GM15510 (cell line): ENCODE data around the gene RAPGEF5.

Experiments
- POLR2A ChIP-seq: IDR thresholded peaks from 3 replicates; pipeline ENCODE4 v1.6.1; 2011; ENCODE audit warnings: borderline replicate concordance; ENCODE audit not compliant: insufficient read length; ENCODE audit errors: extremely low read depth

Gene RAPGEF5

DNA sequence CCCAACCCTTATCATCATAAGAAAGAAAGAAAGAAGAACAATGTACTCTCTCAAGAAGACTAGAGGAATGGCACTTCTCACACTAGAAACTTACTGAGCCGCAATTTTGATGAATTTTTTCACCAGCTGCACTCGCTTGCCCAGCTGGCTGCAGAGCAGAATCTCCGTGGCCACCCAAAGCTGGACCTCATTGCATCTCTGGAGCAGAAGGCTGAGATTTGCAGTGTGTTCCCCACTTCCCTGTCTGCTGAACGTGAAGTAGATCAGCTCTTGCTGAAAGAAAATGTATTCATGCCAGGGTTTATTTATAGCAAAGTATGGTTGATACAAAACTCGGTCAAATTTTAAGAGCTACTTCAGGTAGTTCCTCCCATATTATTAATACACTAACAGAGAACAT, 212.0 kb downstream of the RAPGEF5 start:
- no peak for TF ChIP-seq POLR2A

DNA sequence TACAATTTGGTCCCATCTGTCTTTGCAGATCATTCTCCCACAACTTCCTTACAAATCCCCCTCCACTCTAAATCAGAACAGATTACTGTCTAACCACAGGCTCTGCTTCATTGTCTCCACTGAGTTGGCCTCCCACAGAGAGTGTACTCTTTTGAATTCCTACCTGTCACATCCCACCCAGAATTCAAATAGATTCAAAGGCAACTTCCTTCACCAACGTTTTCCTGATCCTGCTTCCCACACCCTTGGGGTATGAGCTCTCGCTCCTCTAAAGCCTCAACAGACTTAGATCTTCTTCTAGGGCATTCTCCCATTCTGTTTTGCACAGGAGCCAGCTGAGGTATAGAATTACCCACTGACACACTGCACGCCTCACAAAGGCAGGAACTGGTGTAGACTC, 213.5 kb downstream of the RAPGEF5 start:
- TF ChIP-seq POLR2A, result no peak

DNA sequence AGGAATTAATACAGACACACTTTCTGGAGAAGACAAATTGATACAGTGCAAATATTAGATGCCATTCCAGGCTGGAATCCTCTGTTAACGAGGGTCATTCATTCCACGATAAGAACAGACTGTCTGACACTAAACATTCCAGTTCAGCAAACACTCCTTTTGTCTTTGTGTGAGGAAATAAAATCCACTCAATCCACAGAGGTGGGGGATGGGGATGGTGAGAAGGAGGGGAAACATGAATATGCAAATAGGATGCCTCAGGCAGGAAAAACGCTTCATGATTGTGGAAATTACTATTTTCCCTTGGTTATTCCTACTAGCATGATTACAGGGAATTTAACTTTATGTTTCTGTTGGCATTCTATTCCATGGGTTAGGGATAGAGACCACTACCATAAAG, 214.4 kb downstream of the RAPGEF5 start:
- no peak for TF ChIP-seq POLR2A

DNA sequence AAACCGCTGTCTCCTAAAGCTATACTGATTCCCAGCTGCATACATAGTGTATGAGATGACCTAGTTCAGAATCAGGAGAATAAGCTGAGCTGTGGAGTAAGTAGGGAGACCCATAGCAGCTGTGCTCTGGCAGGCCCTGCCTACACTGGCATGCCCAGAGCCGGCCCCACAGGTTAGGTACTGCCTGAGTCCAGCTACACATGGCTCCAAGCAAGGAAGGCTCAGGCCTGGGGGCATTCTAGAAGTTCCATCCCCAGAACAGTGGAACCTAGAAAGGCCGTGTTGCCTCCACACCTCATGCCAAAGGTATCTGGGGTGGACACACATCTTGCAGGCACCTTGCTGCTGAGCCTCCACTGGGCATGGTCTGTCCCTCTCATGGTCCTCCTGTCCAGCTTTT, 215.6 kb downstream of the RAPGEF5 start:
- no peak for TF ChIP-seq POLR2A

DNA sequence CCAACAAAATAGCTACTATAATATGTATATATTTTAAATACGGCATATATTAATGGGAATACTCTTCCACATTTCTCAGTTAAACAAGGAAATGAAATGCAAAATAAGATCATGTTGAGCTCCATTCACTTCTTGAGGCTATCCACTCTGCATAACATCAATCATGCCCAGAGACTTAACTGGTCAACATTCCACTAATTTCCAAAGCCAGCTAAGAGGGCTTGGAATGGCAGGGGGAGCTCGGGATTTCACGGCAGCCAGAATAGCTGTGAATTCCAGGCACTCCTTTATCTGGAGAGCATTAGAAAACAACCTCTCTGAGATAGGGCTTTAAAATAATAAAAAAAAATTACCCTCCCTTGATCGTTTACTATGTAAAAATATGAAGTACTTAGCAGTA, 216.4 kb downstream of the RAPGEF5 start:
- no peak for TF ChIP-seq POLR2A

DNA sequence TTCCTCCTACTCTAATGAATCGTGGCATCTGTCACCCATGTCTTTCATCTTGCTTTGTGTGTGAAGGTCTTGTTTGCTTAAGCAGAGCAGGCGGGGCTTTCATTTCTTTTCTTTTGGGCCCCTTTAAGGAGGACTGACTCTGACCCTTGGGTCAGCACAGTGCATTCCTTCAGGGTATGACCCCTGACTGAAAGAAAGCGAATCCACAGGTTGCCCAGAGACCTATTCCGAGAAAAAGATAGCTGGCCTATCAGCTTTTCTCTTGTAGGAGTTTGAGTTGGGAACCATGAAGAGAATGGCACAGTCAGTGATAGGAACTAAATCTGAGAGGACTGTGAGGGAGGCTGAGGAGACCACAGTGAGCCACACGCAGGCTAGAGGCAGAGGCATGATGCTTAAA, 218.1 kb downstream of the RAPGEF5 start:
- no peak for TF ChIP-seq POLR2A

DNA sequence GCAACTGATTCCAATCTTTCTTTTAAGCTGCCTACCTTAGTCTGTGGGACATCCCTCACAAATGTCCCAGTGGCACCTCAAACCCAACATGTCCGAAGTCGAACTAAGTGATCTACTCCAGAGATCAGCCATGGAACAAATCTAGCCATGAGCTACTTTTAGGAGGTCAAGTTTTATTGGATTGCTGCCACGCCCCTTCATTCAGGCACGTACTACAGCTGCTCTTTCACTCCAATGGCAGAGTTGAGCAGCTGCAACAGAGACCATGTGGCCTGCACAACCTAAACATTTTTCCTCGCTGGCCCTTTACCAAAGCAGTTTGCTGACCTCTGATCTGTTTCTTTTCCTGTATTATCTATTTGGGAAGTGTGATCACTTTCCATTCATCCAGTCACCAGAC, 218.8 kb downstream of the RAPGEF5 start:
- TF ChIP-seq POLR2A, result no peak

DNA sequence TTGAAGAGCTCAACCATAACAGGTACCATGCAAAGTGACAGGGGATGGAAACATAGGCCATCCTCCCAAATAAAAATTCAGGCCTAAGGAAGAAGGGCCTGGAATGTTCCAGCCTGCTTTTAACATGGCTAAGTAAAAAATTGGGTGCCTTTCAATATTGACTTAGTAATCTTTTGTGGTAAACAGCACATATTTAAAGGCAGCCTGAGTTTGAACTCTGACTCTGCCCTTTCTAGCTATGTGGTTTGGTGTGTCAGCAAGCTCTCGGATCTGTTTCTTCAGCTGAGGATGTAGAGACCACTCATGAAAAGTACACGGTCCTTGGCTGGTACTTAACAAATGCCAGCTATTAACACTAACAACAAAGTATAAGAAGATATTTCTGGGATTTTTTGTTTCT, 219.5 kb downstream of the RAPGEF5 start:
- TF ChIP-seq POLR2A, result no peak

DNA sequence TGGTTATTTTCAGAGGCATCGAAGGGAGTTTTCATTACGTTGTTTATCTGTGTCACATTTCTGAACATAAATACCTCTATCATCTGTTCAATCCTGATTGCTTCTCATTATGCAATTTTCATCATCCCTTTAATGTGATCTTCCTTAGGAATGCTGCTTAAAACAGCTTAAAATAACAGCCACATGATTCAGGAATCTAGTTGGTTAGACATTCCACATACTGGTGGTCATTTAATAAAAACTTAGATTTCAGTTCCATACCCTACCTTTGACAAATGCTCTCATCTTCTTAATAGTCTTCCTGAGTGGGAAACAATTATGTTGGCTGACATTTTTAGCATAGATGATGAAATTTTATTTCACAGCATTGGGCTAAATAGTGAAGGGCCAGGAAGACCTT, 219.9 kb downstream of the RAPGEF5 start:
- no peak for TF ChIP-seq POLR2A

DNA sequence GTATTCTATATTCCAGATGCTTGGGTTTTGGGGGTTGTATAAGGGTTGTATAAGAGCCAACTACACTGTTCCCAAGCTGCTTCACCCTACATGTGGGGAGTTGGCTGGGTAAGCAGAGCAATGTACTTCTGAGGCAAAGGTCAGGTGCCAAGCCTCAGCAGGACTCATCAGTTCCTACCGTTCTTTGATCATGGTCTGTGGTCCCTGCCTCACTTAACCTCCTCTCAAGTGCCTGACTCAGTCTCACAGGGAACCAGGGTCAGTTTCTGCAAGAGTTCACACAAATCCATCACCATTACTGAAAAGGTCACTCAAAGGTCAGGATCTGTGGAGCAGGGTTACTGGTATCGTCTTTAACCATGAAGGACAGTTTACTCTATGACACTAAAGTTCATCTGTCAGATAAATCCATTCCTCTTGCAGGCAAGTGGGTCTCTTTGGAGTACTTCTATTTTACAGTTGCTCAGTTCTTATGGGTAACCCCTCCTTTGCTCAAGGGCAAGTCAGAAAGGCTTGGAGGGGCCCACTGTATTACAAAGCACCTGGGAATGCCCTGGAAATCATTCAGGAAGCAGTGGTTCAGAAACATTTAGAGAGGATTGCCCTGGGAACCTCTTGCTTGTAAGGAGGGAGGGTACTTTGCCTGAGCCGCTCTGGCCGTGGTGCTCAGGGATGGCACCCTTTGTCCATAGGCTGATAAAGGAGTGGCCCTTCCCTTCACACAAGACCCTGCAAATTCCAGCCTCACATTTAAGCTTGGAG, 227.0 kb downstream of the RAPGEF5 start:
- no peak for TF ChIP-seq POLR2A

DNA sequence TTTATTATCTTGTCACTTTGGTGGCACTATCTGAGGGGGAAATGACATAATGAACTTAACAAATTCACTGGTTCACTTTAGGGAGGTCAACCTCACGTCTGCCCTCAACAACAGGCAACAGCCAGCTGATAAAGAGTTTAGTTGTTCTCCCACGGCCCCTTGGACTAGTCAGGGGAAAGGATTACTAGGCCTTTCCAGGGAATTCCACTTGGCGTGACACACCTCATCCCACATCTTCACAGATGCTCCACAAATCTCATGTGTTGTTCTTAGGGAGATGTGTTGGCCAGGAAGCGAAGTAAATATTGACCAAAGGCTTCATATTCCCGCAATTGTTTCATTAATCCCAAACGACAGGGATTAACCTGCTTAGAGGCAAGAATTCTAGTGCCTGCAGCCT, 227.8 kb downstream of the RAPGEF5 start:
- TF ChIP-seq POLR2A, result no peak

DNA sequence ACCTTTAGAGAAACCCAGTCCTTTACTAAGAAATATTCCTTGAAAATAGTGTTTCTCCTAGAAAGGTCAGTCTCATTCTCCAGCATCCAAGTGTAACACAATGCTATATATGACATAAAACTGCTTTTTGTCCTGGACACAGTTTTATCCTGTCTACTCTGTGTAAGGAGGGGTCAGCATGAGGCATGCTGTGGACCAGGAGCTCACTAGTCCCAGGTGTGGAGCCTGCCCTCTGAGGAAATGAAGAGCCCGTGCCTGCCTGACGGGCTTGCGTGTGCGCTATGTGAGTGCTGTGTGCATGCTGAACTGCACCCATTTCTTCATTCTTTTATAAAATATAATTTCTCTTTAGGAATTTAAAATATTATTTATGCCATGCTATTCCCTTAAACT, 228.4 kb downstream of the RAPGEF5 start:
- no peak for TF ChIP-seq POLR2A

DNA sequence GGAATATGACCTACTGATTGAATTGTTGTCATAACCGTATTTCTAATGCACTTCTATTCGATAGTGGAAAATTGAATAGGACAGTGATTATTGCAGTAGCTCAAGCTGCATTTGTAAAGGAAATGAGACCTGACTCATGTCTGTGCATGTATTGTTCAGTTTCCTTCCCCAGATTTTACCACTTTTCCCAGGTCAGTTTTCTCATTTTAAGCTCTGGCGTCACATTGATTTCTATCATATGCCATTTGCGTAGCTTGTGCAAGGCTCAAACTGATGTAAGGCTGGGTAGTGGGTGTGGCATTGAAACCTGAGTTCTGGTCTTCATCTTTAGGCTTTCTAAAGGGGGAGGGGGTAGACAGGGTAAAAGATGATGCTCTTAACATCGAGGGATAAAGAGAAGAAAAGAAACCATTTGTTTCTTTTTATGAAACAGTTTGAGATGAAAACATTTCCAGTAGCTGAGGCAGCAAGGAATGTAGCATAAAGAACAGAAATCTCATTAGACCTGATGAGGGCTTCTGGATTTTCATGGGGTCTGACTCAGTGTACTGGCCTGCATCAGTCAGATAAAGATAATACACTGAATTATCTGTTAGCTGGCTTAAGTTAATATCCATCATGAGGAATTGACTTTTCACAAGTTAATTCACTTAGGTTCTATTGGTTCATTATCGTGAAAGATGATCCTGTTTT, 229.0 kb downstream of the RAPGEF5 start:
- TF ChIP-seq POLR2A, result no peak

DNA sequence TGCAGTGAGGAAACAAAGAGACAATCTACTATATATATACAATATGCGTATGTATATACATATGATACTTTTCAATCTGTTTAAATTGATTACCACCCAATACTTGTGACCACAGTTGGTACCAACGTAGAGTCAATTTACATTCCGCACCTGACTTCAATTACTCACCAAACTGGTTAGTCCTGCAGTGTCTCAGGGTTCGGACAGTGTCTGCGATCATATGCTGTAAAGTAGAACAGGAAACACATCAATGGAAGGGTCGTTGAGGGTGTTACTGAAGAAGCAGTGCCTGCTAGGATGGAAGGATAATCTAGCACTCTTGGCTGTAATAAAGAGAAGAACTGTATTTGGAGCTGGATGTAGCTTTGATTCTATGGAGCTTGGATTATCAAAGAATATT, 231.5 kb downstream of the RAPGEF5 start:
- TF ChIP-seq POLR2A, result no peak

DNA sequence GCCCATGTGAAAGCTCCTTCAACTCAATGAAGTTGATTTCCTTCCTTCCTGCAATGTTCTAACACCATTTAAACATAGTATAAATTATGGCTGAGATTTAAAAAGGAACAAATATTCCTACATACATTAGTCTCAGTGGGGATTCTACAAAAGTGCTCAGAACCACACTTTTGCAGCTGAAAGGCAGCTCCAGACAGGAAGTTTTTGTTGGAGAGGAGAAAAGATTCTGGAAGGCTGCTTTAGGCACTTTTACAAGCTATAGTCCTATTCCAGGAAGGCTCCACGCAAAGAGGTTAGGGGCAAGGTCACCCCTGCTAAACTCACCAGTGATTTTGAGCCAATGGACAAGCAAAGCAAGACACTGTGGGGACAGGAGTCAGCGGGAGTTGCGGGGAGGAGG, 232.0 kb downstream of the RAPGEF5 start:
- no peak for TF ChIP-seq POLR2A

DNA sequence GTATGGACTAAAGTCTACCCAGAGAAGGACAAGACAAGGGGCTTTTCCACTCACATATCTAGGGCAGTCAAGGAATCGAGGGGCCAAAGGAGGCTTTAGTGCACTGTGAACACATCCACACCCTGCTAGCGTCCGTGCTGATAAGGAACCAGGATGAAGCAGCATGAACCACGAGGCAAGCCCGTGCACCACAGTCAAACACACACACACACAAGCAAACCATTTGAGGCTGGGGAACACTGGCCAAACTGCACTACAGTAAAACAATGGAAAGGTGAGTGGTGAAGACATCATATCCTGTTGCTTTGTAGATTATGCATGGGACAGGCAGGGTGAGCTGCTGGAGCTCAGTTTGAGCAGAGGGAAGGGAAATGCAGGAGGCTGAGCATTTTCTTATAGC, 233.8 kb downstream of the RAPGEF5 start:
- no peak for TF ChIP-seq POLR2A

DNA sequence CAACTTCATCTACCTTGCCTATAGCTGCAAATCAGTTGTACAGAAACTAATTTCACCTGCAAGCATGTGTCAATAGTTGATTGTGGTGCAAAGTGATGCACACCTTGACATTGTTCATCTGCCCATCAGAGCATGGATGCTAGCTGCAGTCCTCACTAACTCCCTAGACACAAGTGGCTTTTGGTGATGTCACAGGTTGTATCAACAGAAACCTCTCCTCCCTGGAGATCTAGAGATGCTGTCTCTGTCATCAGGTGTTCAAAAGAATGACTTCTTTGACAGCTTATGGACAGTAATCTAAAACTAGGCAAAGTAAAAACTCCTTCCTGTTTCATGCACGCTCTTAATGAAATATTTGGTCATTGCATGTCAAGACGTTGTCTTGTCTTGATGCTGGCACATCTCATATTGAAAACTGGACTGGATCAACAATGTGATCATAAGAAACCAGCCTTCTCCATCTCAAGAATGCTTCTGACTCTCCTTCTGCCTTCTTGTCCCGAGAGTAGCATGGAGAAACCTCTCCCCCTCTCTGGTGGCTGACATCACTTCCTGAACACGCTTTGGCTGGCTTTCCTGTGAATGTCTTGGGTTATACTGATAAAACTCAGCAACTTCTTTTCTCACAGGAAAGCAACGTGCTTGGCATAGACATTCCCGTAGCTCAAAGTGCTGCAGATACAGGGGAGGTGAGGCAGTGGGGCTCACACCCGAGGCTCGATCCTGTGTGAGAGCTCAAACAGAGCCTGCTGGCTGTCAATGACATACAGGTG, 235.1 kb downstream of the RAPGEF5 start:
- TF ChIP-seq POLR2A, result no peak
